Gastroesophageal sphincter (tissue), 3 donors: ENCODE results near the gene FOXK1.

Experiments
- CTCF ChIP-seq, 4 experiments: fragments of 200-600 bp in 2 of 4; fragments of 450-650 bp in 2 of 4; sonication (generic) in 1 of 4; IDR thresholded peaks; one replicate each; pipeline ENCODE4 v1.5.1; 2017 to 2019; ENCODE audit warnings: antibody characterized with exemption in 4 of 4, mild to moderate bottlenecking in 2 of 4, moderate library complexity in 2 of 4
- POLR2A ChIP-seq, 2 donors: fragments of 450-650 bp; IDR thresholded peaks; one replicate each; pipeline ENCODE4 v1.6.1; 2017; ENCODE audit warnings: antibody characterized with exemption in 2 of 2, mild to moderate bottlenecking in 2 of 2, moderate library complexity in 1 of 2
- POLR2AphosphoS5 ChIP-seq: sonication (generic); formaldehyde crosslinking; IDR thresholded peaks from one replicate; pipeline ENCODE4 v1.6.1; 2017; ENCODE audit warnings: antibody characterized with exemption

- no peak for TF ChIP-seq POLR2AphosphoS5
- no peak for TF ChIP-seq CTCF (IDR thresholded peaks at IDR 0.05)
- TF ChIP-seq POLR2A (IDR thresholded peaks at IDR 0.05), result no peak
Measured at GRCh38 chr7:4770886-4771285, 88.8 kb downstream of the FOXK1 start.
